H1 (cell line): ENCODE measurements around the gene LRBA. TPM values are rescaled to one million over a fixed set of nuclear protein-coding genes. Genes with fewer than 3 reads are reported as not detected.

ENCODE experiments used
- CTCF ChIA-PET: fragments of 300-600 bp; sonication (Branson Sonifier 250); formaldehyde crosslinking; loops from one replicate; lab custom pipeline; 2021; ENCODE audit not compliant: partially characterized antibody; lab: Charles Lee
- POLR2A ChIA-PET: fragments of 300-600 bp; sonication (Branson Sonifier 250); formaldehyde crosslinking; loops from one replicate; lab custom pipeline; 2021; ENCODE audit warnings: inconsistent platforms; ENCODE audit not compliant: partially characterized antibody; lab: Charles Lee
- DNase-seq, 2 experiments: peaks; one replicate each; pipeline versions ENCODE4 v3.0.0 to v3.0.0-alpha.2; 2010 to 2022; ENCODE audit warnings: low spot score in 2 of 2, low read depth in 1 of 2, mixed read lengths in 1 of 2
- FAIRE-seq: peaks from 2 replicates; lab custom pipeline; 2011; peaks lifted over from hg19 to GRCh38; lab: Jason Lieb, UNC
- H2AFZ ChIP-seq: 2 replicates; pipeline ENCODE4 v1.8.1; 2012; ENCODE audit warnings: low read length, inconsistent platforms
- H2AK5ac ChIP-seq: 2 replicates; pipeline ENCODE4 v1.6.1; 2013; ENCODE audit warnings: low read depth, low read length
- H2BK120ac ChIP-seq: replicated peaks from 2 replicates; pipeline ENCODE3; 2013; ENCODE audit warnings: low read depth, low read length, inconsistent platforms
- H2BK12ac ChIP-seq: 2 replicates; pipeline ENCODE4 v1.6.1; 2013; ENCODE audit warnings: low read depth, low read length
- H2BK15ac ChIP-seq: 2 replicates; pipeline ENCODE4 v1.6.1; 2013; ENCODE audit warnings: low read length
- H2BK20ac ChIP-seq: 2 replicates; pipeline ENCODE4 v1.6.1; 2013; ENCODE audit warnings: low read length
- H2BK5ac ChIP-seq: 2 replicates; pipeline ENCODE4 v1.6.1; 2013; ENCODE audit warnings: low read depth, low read length
- H3K14ac ChIP-seq: 2 replicates; pipeline ENCODE4 v1.6.1; 2013; ENCODE audit warnings: inconsistent platforms; ENCODE audit not compliant: insufficient read length
- H3K18ac ChIP-seq: 2 replicates; pipeline ENCODE4 v1.6.1; 2013; ENCODE audit warnings: low read length; ENCODE audit errors: extremely low read depth
- H3K23ac ChIP-seq: 2 replicates; pipeline ENCODE4 v1.6.1; 2013; ENCODE audit warnings: inconsistent platforms; ENCODE audit not compliant: insufficient read length
- H3K23me2 ChIP-seq: 2 replicates; pipeline ENCODE4 v1.6.1; 2013; ENCODE audit warnings: low read depth, low read length
- H3K27ac ChIP-seq: 2 replicates; pipeline ENCODE4 v1.6.1; 2011; ENCODE audit warnings: low read depth, low read length, inconsistent platforms
- H3K27me3 ChIP-seq, 4 experiments: replicated peaks in 1 of 4; 1 replicate in 1 of 4; 2 replicates in 3 of 4; pipeline versions ENCODE4 v1.6.1 to v1.8.1; 2011 to 2013; ENCODE audit warnings: low read length in 3 of 4, mild to moderate bottlenecking in 3 of 4, inconsistent platforms in 2 of 4, mixed read lengths in 2 of 4, moderate library complexity in 1 of 4; ENCODE audit not compliant: control insufficient read depth in 3 of 4, insufficient read depth in 3 of 4; ENCODE audit errors: extremely low read depth in 1 of 4
- H3K36me3 ChIP-seq, 4 experiments: 2 replicates each; pipeline versions ENCODE4 v1.6.1 to v1.8.1; 2011 to 2013; ENCODE audit warnings: mild to moderate bottlenecking in 4 of 4, low read length in 3 of 4, moderate library complexity in 2 of 4, control low read depth in 1 of 4, inconsistent platforms in 1 of 4; ENCODE audit not compliant: insufficient read depth in 4 of 4, control insufficient read depth in 2 of 4
- H3K4ac ChIP-seq: replicated peaks from 2 replicates; pipeline ENCODE3; 2013; ENCODE audit warnings: low read length, low read depth, mixed read lengths, inconsistent platforms; ENCODE audit not compliant: insufficient read length
- H3K4me1 ChIP-seq, 4 experiments: replicated peaks in 1 of 4; 1 replicate in 1 of 4; 2 replicates in 3 of 4; pipeline versions ENCODE4 v1.6.1 to v1.8.1; 2011 to 2013; ENCODE audit warnings: low read length in 3 of 4, inconsistent platforms in 2 of 4, mixed read lengths in 1 of 4; ENCODE audit not compliant: insufficient read depth in 4 of 4, control insufficient read depth in 3 of 4
- H3K4me2 ChIP-seq, 2 experiments: 2 replicates each; pipeline versions ENCODE4 v1.6.1 to v1.8.1; 2011 to 2013; ENCODE audit warnings: low read depth in 2 of 2, low read length in 2 of 2, control low read depth in 1 of 2, inconsistent platforms in 1 of 2, mild to moderate bottlenecking in 1 of 2; ENCODE audit not compliant: insufficient read depth in 1 of 2
- H3K4me3 ChIP-seq, 4 experiments: fragments of 200-600, 300-600 bp in 1 of 4; sonication (generic), shearing (Covaris generic), sonication (Bioruptor Twin) in 1 of 4; 2 replicates each; pipeline versions ENCODE4 v1.5.1 to v1.8.1; 2011 to 2016; ENCODE audit warnings: low read length in 4 of 4, low read depth in 3 of 4, control low read depth in 2 of 4, inconsistent platforms in 2 of 4, mild to moderate bottlenecking in 2 of 4, mixed read lengths in 1 of 4, moderate library complexity in 1 of 4; ENCODE audit not compliant: insufficient read depth in 2 of 4; ENCODE audit errors: extremely low read depth in 1 of 4
- H3K56ac ChIP-seq: replicated peaks from 2 replicates; pipeline ENCODE3; 2013; ENCODE audit warnings: low read depth, mild to moderate bottlenecking, mixed read lengths, low read length, inconsistent platforms; ENCODE audit not compliant: insufficient read length
- H3K79me1 ChIP-seq: 2 replicates; pipeline ENCODE4 v1.6.1; 2013; ENCODE audit warnings: low read depth, low read length, control low read depth
- H3K79me2 ChIP-seq, 2 experiments: 2 replicates each; pipeline versions ENCODE4 v1.6.1 to v1.8.1; 2012 to 2013; ENCODE audit warnings: low read length in 2 of 2, mild to moderate bottlenecking in 2 of 2, inconsistent platforms in 1 of 2; ENCODE audit not compliant: insufficient read depth in 2 of 2, control insufficient read depth in 1 of 2
- H3K9ac ChIP-seq, 4 experiments: replicated peaks in 1 of 4; 1 replicate in 1 of 4; 2 replicates in 3 of 4; pipeline versions ENCODE4 v1.6.1 to v1.8.1; 2011 to 2013; ENCODE audit warnings: low read depth in 3 of 4, low read length in 3 of 4, control low read depth in 2 of 4, mild to moderate bottlenecking in 2 of 4, moderate library complexity in 2 of 4, inconsistent platforms in 1 of 4; ENCODE audit errors: extremely low read depth in 1 of 4
- H3K9me3 ChIP-seq, 2 experiments: 2 replicates each; pipeline versions ENCODE4 v1.6.1 to v1.8.1; 2012 to 2013; ENCODE audit warnings: mild to moderate bottlenecking in 2 of 2, moderate library complexity in 2 of 2, control low read depth in 1 of 2, inconsistent platforms in 1 of 2, low read depth in 1 of 2, low read length in 1 of 2, mixed read lengths in 1 of 2; ENCODE audit not compliant: insufficient read depth in 2 of 2
- H4K20me1 ChIP-seq, 2 experiments: replicated peaks in 1 of 2; 2 replicates each; pipeline versions ENCODE3 to v1.8.1; 2011 to 2013; ENCODE audit warnings: inconsistent platforms in 2 of 2, low read length in 2 of 2, mild to moderate bottlenecking in 1 of 2; ENCODE audit not compliant: insufficient read depth in 2 of 2, control insufficient read depth in 1 of 2
- H4K5ac ChIP-seq: 2 replicates; pipeline ENCODE4 v1.6.1; 2013; ENCODE audit warnings: low read length, low read depth, mixed read lengths, inconsistent platforms; ENCODE audit not compliant: insufficient read length
- H4K8ac ChIP-seq: 2 replicates; pipeline ENCODE4 v1.8.0; 2013; ENCODE audit warnings: mild to moderate bottlenecking, moderate library complexity, low read length, inconsistent platforms; ENCODE audit not compliant: insufficient read depth; ENCODE audit errors: extremely low read depth
- H4K91ac ChIP-seq: replicated peaks from 2 replicates; pipeline ENCODE3; 2013; ENCODE audit warnings: low read length, mixed read lengths, inconsistent platforms; ENCODE audit not compliant: insufficient read length
- CEBPB ChIP-seq: IDR thresholded peaks from 2 replicates; pipeline ENCODE4 v1.6.1; 2012; ENCODE audit warnings: low read depth, low read length
- EZH2 ChIP-seq: fragments of 200-600 bp; sonication (generic); IDR thresholded peaks from 2 replicates; pipeline ENCODE4 v1.7.1; 2012; ENCODE audit warnings: low read depth, mild to moderate bottlenecking, moderate library complexity, low read length, inconsistent platforms; ENCODE audit not compliant: severe bottlenecking
- GABPA ChIP-seq: IDR thresholded peaks from 2 replicates; pipeline ENCODE4 v1.6.1; 2011; ENCODE audit warnings: mild to moderate bottlenecking, low read length, moderate library complexity, borderline replicate concordance; ENCODE audit not compliant: insufficient read depth
- POU5F1 ChIP-seq: IDR thresholded peaks from 2 replicates; pipeline ENCODE4 v1.6.1; 2011; ENCODE audit warnings: low read depth, mild to moderate bottlenecking, low read length, moderate library complexity
- SIRT6 ChIP-seq: IDR thresholded peaks from one replicate; pipeline ENCODE4 v1.7.1; 2012; ENCODE audit warnings: low read length, inconsistent platforms
- WGBS, 2 experiments: shearing (Covaris generic) in 1 of 2; methylation state at CpG; one replicate each; pipeline versions ENCODE4 v1.1.6 to v1.1.7; 2013 to 2015; ENCODE audit warnings: low lambda C conversion rate in 2 of 2, mixed read lengths in 2 of 2, inconsistent platforms in 1 of 2, low coverage in 1 of 2, missing lambda C conversion rate in 1 of 2; ENCODE audit not compliant: insufficient replicate concordance in 2 of 2, insufficient coverage in 1 of 2, insufficient read length in 1 of 2; ENCODE audit errors: extremely low coverage in 1 of 2, missing lambda C conversion rate in 1 of 2; 5-methylcytosine and 5-hydroxymethylcytosine counted together
- polyA plus RNA-seq, 7 experiments: library from polyadenylated mRNA; depleted of rRNA in 3 of 7; stranded (reverse) in 5 of 7; unstranded in 2 of 7; fragments of >200 nt in 5 of 7; fragments of 200-250 nt in 2 of 7; gene quantifications; 1 replicate in 5 of 7; 2 replicates in 1 of 7; 4 replicates in 1 of 7; pipeline versions ENCODE4 v1.2.1 to v1.2.3, GENCODE V29; 2011 to 2013; ENCODE audit warnings: missing spikeins in 2 of 7, mixed read lengths in 2 of 7
- total RNA-seq: library from RNA; stranded (reverse); fragmentation: NEBNext Ultra II Directional; extraction: Animal tissue kit (Norgen Biotek cat#: 25700); gene quantifications from 2 replicates; pipeline ENCODE4 v1.2.1, GENCODE V29; 2021
- TF ChIP-seq, protein P1 (sequence below): IDR thresholded peaks from 2 replicates; pipeline ENCODE4 v1.6.1; 2011; ENCODE audit warnings: low read length, improper control_type of control experiment

The LRBA gene
- total and polyA plus RNA-seq, 2 of the 8 experiments (the other 6 are each of a cell fraction or from before 2014, with no cell fraction given) = 54.6 to 83.2 TPM

- H3K14ac ChIP-seq = no peak overlapping the region
- H2BK5ac ChIP-seq = no peak overlapping the region
- ChIA-PET CTCF (no interaction called here), POLR2A (interaction anchor here (0.6 kb wide), 1 partner anchor 352 kb away, joined by 4 read pairs; no protein-coding TSS in a partner anchor)
- H3K27me3 ChIP-seq = no peaks in the 10 kb centered on the region
- no peak overlapping the region for H4K8ac ChIP-seq
- no peak overlapping the region for H3K23ac ChIP-seq
- H4K20me1 ChIP-seq = no peaks in the 10 kb centered on the region
- no peak overlapping the region for H3K27ac ChIP-seq
- 93% methylated on average over 6 of the region's 6 CpGs; no CpG with 5 or more reads in 1 of the 2 experiments for WGBS, 2 experiments
- no peak overlapping the region for H2BK12ac ChIP-seq
- H3K79me1 ChIP-seq = no peaks in the 10 kb centered on the region
- H3K9me3 ChIP-seq = no peaks in the 10 kb centered on the region
- no peak for DNase-seq
- TF ChIP-seq GABPA = no peak
- no peak for TF ChIP-seq POU5F1
- no peak for TF ChIP-seq EZH2
- TF ChIP-seq SIRT6 = no peak
- TF ChIP-seq, protein P1, sequence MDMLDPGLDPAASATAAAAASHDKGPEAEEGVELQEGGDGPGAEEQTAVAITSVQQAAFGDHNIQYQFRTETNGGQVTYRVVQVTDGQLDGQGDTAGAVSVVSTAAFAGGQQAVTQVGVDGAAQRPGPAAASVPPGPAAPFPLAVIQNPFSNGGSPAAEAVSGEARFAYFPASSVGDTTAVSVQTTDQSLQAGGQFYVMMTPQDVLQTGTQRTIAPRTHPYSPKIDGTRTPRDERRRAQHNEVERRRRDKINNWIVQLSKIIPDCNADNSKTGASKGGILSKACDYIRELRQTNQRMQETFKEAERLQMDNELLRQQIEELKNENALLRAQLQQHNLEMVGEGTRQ = no peak
- no peak for TF ChIP-seq CEBPB
- TF ChIP-seq, all 59 proteins: peak for 0
- Histone ChIP-seq H3K4me3 (no peak overlapping the region), H2BK15ac (no peak overlapping the region), H3K9ac (no peak overlapping the region), H4K5ac (no peak overlapping the region), H3K4ac (no peak overlapping the region), H3K23me2 (no peaks in the 10 kb centered on the region), H3K4me1 (no peaks in the 10 kb centered on the region), H2BK20ac (no peak overlapping the region), H3K4me2 (no peak overlapping the region), H4K91ac (no peak overlapping the region), H2AFZ (no peak overlapping the region), H3K56ac (no peak overlapping the region), H3K36me3 (no peaks in the 10 kb centered on the region), H3K79me2 (no peaks in the 10 kb centered on the region), H3K18ac (no peak overlapping the region), H2BK120ac (no peak overlapping the region), H2AK5ac (no peak overlapping the region)
- FAIRE-seq = no peak
Observed at GRCh38 chr4:150514709-150515108, 500.4 kb downstream of the LRBA start.
